Measurements from ENCODE around the gene DHRSX.
"Not testable (repeated sequence)": the region's sequence is repeated elsewhere in the genome, so short reads cannot be mapped to it uniquely, and the experiment has no call there.

DHRSX gene

DNA sequence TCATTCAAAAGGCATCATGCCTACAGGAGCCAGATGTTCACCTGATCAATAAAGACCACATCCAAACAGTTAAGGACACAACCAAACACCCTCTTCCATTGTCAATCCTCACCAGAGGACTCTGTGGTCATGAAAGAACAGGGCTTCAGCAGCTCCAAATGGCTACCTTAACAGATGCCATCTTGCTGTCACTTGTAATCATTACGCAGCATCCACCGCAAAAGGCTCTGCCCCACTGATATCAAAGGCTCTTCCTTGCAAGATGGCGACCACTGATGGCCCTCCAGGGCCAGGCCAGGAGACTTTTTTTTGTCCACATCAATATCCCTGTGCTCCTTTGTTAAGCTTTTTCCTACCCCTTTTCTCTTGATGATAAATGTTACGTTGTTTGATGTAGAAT is 157.4 kb downstream of the DHRSX start:
- no peak for DNase-seq

DNA sequence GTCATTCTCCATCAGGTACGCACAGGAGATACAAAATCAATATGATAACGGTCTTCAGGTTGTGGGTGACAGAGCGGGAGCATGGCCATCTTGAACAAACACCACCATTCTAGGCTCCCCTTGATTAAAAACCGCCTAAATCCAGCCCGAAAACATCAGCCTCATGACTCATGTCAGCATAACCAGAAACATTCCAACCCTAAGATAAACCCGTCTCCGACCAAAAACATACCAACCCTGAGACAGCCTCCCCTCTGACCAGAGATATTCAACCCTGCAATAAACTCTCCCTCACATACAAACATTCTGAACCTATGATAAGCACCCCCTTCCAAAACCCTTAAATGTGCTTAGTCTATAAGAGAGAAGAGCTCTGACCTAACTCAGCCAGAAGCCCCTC is 157.9 kb downstream of the DHRSX start:
- no peak for DNase-seq

DNA sequence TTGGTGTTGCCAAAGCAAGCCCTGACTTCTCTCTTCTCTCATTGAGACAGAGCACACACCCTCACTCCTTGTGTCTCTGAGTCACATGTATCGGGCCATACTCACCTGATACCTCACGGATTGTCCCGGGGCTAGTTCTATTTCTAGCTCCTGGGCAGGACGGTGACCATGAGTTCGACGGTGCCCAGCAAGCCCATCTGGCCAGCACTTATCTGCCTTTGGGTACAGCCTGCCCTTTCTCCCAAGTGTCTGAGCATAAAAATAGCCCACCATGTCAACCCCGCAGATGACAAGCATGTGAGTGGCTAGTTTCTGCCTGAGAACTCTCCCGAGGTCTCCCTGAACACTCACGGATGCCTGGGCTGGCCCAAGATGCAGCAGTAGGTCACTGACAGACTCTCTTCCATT is 158.5 kb downstream of the DHRSX start:
- no peak for DNase-seq

DNA sequence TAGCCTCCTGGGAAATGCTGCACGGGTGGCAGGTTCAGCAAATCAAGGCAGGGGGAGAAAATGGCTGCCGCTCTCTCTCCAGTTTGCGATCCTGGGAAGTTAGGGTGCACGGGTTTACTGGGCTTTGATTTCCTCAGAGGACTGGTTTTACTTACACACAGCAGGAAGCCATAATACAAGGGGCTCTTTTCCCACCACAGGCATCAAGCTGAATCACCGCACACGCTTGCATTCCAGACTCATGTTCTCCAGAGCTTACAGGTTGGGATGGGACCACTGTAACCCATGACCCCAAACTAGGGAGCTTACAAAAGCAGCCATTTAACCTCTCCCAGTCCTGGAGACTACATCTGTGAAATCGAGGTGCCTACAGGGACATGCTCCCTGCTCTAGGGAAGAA is 159.8 kb downstream of the DHRSX start:
- DNase-seq: no peak

- no peak for DNase-seq
Measured at GRCh38 chrX:2336181-2336580, 164.6 kb downstream of the DHRSX start.

- DNase-seq: no peak
Measured at GRCh38 chrX:2334237-2334636, 166.5 kb downstream of the DHRSX start.

GRCh38 chrX:2332252-2332651 is 168.5 kb downstream of the DHRSX start:
- DNase-seq: no peak

DNA sequence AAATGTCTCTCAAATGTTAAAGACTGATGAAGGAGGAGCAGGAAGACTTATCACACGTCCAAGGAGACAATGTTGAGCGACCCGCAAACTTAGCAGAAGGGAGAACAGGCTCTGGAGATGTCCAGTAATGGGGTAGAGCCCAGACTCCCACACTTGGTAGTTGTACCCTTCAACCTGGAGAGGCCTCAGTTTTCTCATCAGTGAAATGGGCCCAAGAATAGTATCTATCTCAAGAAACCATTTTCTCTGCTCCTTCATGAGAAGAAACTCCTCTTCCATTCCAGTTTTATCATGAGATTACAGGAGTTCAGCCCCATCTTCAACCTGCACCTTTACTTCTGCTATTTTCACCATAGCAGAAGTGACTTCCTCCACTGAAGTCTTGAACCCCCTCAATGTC is 169.9 kb downstream of the DHRSX start:
- DNase-seq: no peak

DNA sequence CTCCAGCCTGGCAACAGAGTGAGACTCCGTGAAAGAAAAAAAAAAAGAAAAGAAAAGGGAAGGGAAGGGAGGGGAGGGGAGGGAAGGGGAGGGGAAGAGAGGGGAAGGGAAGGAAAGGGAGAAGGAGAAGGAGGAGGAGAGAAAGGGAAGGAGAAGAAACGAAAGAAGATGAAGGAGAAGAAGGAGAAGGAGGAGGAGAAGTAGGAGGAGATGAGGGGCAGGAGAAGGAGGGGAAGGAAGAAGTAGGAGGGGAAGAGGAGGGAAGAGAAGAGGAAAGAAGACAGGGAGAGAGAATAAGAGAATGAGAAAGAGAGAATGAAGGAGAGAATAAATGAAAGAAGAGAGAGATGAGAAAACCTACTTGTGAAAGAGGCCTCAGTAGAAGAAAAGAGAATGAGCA is 170.3 kb downstream of the DHRSX start:
- DNase-seq: no peak

- no peak for DNase-seq
Measured at GRCh38 chrX:2327423-2327822, 173.4 kb downstream of the DHRSX start.

GRCh38 chrX:2325076-2325784 is 175.5 kb downstream of the DHRSX start:
- DNase-seq: no peak

- no peak for DNase-seq
Measured at GRCh38 chrX:2324151-2324550, 176.6 kb downstream of the DHRSX start.

DNA sequence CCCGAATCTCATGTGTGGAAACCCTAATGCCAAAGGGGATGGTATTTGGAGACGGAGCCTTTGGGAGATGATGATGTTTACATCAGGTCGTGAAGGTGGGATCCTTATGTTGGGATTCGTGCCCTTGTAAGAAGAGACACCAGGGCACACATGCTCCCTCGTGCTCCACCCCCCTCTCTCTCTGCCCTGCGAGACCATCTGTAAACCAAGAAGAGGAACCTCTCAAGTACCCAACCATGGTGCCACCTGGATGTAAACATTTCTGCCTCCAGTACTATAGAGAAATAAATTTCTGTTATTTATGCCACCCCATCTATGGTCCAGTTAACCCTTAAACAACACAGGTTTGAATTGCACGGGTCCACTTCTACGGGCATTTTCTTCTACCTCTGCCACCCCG is 179.4 kb downstream of the DHRSX start:
- no peak for DNase-seq

DNA sequence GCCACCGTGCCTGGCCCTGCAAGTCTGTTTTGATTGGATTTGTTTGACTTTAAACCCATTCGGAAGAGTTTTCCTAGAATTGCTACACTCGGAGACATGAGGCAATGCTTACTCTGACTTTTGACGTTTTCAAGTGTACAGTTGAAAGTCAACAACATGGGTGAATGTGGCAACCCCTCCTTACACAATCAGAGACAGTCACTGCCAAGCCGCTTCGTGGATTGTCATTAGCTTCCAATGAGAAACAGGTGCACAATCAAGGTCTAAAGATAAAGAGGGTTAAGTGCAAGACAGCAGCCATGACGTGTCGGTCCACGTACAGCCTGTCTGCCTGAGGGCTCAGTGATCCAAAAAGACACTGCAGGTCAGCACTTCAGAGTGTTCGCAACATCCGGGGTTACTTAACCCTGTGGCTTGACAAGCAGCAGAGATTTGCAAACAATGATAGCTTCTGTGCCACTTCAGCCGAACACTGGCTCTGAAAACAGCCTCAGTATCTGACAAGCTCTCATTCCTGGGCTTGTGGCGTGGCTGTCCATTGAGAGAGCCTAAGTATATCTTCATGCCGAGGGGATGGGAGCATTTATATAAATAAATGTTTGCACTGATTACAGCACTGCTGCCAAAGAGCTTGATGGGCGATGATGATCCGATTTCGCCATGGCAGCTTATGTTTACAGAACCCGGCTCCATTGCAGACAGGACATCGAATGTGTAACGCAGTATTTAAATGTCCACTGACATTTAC is 180.0 kb downstream of the DHRSX start:
- DNase-seq: no peak

- DNase-seq: no peak
Measured at GRCh38 chrX:2320089-2320488, 180.7 kb downstream of the DHRSX start.

GRCh38 chrX:2318371-2318770 is 182.4 kb downstream of the DHRSX start:
- no peak for DNase-seq

DNA sequence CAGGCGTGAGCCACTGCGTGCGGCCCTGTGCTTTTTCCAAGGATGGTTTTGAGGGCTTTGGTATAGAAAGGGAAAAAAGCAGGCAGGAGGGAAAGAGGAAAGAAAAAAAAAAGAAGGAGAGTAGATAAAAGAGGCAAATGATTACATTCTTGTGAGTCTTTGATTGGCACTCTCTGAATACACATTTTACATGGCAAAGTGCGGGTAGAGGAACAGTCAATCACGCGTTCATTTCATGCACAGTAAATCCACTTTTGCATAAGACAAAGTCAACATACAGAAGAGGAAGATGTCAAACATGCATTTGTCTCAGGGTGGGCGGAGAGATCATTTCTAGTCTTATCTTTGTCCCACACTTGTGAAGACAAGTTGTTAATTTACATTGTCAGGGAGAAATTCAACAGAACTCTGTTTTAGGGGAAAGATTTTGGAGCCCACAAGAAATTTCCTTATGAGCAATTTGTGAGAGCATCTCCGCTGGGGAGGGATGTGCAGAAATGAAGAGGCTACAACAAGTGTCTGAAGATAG is 183.2 kb downstream of the DHRSX start:
- no peak for DNase-seq

- no peak for DNase-seq
Measured at GRCh38 chrX:2316534-2316933, 184.2 kb downstream of the DHRSX start.

DNA sequence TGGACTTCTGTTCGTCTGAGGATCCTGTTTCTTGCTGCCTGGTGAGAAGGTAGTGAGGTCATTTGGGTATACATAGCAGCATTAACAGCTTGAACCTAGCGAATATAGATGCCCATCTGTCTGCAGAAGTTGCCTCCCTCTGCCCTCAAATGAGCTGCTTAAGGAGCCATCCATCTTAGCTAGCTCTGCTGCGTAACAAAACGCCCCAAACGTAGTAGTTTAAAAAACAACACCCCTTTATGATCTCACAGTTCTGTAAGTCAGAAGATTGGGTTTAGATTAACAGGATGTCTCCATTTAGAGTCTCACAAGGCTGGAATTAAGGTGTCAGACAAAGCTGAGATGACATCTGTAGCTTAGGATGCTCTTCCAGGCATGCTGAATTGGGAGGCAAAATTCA is 185.3 kb downstream of the DHRSX start:
- no peak for DNase-seq

- no peak for DNase-seq
Measured at GRCh38 chrX:2314831-2315365, 185.9 kb downstream of the DHRSX start.

DNA sequence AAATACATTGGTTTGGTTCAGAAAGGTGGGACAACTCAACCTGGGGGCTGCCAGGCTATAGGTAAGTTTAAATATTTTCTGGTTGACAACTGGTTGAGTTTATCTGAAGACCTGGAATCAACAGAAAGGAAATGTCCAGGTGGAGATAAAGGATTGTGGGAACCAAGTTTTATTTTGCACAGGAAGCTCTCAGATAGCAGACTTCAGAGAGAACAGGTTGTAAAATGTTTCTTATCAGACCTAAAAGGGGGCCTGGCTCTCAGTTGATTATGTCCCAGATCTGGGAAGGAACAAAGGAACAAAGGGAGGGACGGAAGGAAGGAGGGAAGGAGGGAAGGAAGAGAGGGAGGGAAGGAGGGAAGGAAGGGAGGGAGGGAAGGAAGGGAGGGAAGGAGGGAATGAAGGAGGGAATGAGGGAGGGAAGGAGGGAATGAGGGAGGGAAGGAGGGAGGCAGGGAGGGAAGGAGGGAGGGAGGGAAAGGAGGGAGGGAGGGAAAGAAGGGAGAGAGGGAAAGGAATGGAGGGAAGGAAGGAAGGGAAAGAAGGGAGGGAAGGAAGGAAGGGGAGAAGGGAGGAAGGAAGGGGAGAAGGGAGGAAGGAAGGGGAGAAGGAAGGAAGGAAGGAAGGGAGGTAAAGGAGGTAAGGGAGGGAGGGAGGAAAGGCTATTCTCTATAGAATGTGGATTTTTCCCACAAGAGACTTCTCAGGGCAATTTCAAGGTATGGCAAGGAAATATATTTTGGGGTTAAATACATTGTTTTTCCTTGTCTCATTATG is 186.7 kb downstream of the DHRSX start:
- no peak for DNase-seq

- DNase-seq: not testable (repeated sequence)
Measured at GRCh38 chrX:2312061-2312591, 188.7 kb downstream of the DHRSX start.

GRCh38 chrX:2311501-2311900 is 189.3 kb downstream of the DHRSX start:
- no peak for DNase-seq

All from NCI-H510A (cell line).